Astrocyte of the cerebellum (primary cell): Measurements from ENCODE around the gene MLNR.

Source experiments
- DNase-seq: peaks from one replicate; pipeline ENCODE4 v3.0.0-alpha.2; 2011; ENCODE audit warnings: low read depth
- H3K4me3 ChIP-seq: 2 replicates; pipeline ENCODE4 v1.5.1; 2011; ENCODE audit warnings: mild to moderate bottlenecking, low read depth, low read length, moderate library complexity
- in situ Hi-C: cut with HindIII; loops from 2 replicates; pipeline ENCODE4 v1.10.0; 2017; ENCODE audit warnings: low sequenced_read_pairs
- TF ChIP-seq, protein P1 (sequence below): IDR thresholded peaks from 2 replicates; pipeline ENCODE4 v1.5.1; 2012; ENCODE audit warnings: low read length, low read depth, moderate library complexity, mild to moderate bottlenecking; ENCODE audit errors: missing control alignments

MLNR gene

DNA sequence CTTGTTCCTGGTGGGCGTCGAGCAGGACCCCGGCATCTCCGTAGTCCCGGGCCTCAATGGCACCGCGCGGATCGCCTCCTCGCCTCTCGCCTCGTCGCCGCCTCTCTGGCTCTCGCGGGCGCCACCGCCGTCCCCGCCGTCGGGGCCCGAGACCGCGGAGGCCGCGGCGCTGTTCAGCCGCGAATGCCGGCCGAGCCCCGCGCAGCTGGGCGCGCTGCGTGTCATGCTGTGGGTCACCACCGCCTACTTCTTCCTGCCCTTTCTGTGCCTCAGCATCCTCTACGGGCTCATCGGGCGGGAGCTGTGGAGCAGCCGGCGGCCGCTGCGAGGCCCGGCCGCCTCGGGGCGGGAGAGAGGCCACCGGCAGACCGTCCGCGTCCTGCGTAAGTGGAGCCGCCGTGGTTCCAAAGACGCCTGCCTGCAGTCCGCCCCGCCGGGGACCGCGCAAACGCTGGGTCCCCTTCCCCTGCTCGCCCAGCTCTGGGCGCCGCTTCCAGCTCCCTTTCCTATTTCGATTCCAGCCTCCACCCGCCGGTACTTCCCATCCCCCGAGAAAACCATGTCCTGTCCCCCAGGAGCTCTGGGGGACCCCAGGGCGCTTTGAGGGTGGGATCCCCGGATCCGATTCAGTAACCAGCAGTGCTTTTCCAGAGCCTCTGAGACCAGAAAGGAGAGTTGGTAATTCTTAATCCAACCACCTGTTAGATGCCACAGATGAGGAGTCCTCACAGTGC is 885 bp downstream of the MLNR start:
- TF ChIP-seq, protein P1, sequence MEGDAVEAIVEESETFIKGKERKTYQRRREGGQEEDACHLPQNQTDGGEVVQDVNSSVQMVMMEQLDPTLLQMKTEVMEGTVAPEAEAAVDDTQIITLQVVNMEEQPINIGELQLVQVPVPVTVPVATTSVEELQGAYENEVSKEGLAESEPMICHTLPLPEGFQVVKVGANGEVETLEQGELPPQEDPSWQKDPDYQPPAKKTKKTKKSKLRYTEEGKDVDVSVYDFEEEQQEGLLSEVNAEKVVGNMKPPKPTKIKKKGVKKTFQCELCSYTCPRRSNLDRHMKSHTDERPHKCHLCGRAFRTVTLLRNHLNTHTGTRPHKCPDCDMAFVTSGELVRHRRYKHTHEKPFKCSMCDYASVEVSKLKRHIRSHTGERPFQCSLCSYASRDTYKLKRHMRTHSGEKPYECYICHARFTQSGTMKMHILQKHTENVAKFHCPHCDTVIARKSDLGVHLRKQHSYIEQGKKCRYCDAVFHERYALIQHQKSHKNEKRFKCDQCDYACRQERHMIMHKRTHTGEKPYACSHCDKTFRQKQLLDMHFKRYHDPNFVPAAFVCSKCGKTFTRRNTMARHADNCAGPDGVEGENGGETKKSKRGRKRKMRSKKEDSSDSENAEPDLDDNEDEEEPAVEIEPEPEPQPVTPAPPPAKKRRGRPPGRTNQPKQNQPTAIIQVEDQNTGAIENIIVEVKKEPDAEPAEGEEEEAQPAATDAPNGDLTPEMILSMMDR: no peak
- DNase-seq: no peak
- in situ Hi-C loops: no loop called here
- peak overlapping the region; percentile 21 for H3K4me3 ChIP-seq

DNA sequence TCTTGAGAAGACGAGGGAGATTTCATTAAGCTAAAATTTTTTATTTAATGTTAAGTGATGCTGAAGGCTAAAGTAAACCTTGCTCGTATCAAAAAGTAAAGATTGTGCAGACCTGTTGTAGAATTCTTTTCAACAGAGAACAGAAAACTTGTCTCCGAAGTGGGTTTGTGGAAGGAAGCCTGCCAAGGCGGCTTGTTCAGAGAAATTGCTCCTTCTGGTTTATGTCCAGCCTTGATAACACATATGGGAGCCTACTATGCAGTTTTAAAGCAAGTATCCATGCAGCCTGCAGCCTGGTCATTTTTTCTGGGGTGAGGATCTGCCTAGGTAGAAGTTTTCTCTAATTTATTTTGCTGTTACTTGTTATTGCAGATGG is 1.4 kb downstream of the MLNR start:
- in situ Hi-C loops: no loop called here
- no peak for DNase-seq
- H3K4me3 ChIP-seq: no peak overlapping the region
- TF ChIP-seq, protein P1: no peak

DNA sequence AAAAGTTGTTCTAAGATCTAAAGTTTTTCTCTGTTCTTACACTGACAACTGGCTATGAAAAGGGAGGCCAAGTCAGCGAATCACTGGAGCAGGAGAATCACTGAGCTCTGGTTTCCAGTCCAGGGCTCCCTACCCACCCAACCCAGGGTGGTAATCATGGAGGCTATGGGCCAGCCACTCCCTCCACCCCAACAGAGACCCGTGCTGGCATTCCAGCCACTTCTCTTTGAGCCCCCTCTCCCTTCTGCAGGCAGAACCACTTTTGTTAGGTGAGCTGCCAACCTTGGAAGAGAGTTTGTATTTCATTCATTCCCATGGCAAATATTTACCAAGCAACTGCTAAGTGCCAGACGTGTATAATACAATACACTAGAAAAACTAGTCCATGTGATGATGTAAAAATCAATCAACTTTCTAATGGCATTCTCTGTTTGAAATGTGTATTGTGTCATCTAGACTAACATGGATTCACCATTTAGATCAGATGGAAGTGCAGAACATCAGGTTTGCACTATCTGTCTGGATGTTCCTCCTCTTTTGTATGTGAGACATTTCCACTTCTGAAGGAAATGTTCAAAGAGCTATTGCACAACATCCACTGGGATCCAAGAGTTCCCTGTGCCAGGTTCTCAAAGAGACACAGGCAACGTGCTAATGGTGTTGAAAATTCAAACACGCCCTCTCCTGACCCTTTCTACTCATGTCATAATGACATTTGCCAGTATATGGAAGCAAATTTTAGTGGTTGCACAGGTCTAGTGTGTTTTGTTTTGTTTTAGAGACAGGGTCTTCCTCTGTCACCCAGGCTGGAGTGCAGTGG is 5.3 kb downstream of the MLNR start:
- no peak for DNase-seq
- in situ Hi-C loops: no loop called here
- TF ChIP-seq, protein P1: no peak
- no peak overlapping the region for H3K4me3 ChIP-seq

DNA sequence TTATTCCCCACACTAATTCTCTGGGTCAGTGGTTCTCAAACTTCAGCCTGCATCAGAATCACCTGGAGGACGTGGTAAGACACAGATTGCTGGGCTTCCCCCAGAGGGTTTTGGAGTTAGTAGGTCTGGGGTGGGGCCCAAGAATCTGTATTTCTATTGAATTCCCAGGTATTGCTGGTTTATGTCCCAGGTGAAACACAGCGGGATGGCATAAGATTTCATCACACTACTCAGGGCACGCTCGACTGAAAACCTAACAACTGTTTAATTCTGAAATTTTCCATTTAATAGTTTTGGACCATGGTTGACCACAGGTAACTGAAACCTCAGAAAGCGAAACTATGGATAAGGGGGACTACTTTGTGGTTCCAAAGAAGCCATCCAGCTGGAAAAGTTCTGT is 6.5 kb downstream of the MLNR start:
- no peak overlapping the region for H3K4me3 ChIP-seq
- in situ Hi-C loops: no loop called here
- TF ChIP-seq, protein P1: no peak
- DNase-seq: no peak

DNA sequence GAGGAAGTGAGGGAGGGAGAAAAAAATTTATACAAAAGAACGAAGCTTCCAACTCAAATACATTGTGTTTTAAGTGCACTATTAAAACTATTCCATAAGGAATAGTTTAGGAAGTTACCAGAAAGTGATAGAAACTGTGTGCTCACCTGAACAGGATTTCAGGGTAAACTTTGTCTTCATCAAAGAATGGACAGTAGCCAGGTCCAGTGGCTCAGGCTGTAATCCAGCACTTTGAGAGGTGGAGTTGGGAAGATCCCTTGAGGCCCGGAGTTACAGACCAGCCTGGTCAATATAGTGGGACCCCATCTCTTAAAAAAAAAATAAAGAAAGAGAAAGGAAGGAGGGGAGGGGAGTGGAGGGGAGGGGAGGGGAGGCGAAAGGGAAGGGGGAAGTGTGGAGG is 14.6 kb downstream of the MLNR start:
- TF ChIP-seq, protein P1: no peak
- no peak overlapping the region for H3K4me3 ChIP-seq
- in situ Hi-C loops: no loop called here
- no peak for DNase-seq

DNA sequence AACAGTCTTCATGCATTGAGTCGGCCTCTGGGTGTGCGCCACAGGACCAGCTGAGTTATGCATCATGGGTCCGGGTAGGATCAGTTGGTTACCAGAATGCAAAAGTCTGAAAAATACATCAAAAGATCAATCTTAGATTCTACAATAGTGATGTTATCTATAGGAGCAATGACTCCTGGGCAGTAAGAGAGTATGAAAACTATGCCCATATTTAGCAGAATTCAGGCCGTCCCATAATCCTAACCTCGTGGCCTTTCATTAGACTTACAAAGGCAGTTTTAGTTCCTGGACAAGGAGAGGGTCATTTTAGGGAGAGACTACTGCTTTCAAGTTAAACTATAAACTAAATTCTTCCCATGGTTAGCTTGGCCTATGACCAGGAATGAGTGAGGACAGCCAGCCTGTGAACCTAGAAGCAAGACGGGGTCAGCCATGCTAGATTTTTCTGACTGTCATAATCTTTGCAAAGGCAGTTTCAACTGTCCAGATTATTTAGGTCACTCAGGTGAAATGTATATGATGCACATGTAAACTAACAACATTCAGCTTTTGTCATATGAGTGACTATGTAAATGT is 15.8 kb downstream of the MLNR start:
- in situ Hi-C loops: no loop called here
- TF ChIP-seq, protein P1: no peak
- no peak for DNase-seq
- H3K4me3 ChIP-seq: no peak overlapping the region
